GM19239 (cell line): ENCODE measurements around the gene DYSF.

ENCODE experiments used
- DNase-seq: peaks from one replicate; pipeline ENCODE4 v3.0.0; 2011; ENCODE audit warnings: low spot score; ENCODE audit not compliant: insufficient read length
- FAIRE-seq: peaks from 2 replicates; lab custom pipeline; 2011; peaks lifted over from hg19 to GRCh38; lab: Jason Lieb, UNC

The DYSF gene

DNA sequence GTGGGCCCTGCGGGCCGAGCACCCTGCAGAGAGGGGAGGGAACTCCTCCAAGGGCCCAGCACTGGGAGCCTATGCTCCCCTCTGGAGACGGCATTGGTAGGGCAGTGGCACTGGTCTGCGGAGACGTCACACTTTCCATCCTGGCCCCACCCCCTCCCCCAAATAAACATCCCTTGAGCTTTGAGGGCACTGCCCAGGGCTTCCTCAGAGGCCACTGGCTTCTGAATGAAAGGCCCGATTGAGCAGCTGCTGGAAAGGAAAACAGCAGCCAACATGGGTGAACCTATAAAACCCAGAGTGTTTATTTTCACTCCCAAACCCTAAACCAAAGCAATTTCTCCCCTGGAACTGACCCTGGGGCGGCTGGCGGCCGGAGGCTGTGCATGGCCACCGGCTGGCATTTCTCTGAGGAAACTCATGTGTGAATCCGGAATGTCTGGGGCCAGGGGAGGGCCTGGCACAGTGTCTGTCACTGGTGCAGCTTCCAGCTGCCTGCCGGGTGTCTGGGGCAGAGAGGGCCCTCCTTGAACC is 138.9 kb downstream of the DYSF start:
- no peak for DNase-seq
- no peak for FAIRE-seq

- DNase-seq (no peak), FAIRE-seq (no peak)
Observed at GRCh38 chr2:71595569-71595968, 142.2 kb downstream of the DYSF start.

- DNase-seq: no peak
- no peak for FAIRE-seq
Observed at GRCh38 chr2:71596011-71596410, 142.7 kb downstream of the DYSF start.

- DNase-seq: no peak
- FAIRE-seq: no peak
Observed at GRCh38 chr2:71597756-71598155, 144.4 kb downstream of the DYSF start.

DNA sequence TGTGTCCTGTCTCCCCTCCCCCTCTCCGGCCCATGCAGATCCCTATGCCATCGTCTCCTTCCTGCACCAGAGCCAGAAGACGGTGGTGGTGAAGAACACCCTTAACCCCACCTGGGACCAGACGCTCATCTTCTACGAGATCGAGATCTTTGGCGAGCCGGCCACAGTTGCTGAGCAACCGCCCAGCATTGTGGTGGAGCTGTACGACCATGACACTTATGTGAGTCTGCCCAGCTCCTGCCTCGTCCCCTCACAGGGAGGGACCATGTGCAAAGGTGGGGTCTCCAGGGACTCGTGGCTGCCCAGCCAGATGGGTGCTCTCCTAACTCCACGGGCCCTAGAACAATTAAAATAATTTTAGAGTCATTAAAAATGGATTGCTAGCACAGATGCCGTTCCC is 145.2 kb downstream of the DYSF start:
- no peak for DNase-seq
- FAIRE-seq: no peak

DNA sequence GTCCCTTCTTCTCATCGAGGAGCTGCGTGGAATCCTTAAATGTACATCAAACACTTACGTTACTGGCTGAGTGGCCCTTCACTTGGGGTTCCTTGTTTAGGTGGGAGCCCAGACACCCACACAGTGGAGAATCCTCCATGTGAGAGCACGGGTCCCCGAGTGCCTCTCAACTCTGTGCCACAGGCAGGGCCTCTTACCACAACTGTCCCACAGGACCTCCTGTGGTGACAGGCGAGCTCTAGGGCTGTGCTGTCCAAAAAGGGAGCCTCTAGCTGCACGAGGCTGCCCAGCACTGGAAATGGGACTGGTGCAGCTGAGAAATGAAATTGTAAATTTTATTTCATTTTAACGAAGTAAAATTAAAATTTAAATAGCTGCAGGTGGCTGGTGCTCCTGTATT is 145.7 kb downstream of the DYSF start:
- DNase-seq (no peak), FAIRE-seq (no peak)

GRCh38 chr2:71599646-71600236 is 146.4 kb downstream of the DYSF start:
- DNase-seq (no peak), FAIRE-seq (no peak)

- no peak for FAIRE-seq
- no peak for DNase-seq
Observed at GRCh38 chr2:71600555-71600954, 147.2 kb downstream of the DYSF start.

- no peak for DNase-seq
- FAIRE-seq: no peak
Observed at GRCh38 chr2:71601136-71602114, 148.1 kb downstream of the DYSF start.

DNA sequence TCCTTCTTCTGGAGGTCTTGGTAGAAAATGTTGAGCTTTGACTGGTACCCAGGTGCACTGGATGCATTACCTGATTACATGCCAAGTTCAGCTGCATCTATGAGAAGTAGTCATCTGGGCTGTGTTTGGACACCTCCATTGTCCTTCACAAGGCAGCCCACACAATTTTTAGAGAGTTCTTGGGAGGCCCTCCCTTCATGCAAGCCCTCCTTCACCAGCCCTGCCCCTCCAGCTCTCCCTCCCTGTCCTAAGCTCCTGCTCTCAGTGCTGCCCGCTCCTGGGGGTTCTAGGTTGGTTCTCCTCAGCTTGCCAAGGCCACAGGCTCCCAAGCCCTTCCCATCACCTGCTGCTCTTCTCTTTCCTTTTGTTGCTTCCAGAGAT is 148.7 kb downstream of the DYSF start:
- no peak for DNase-seq
- FAIRE-seq: no peak

- FAIRE-seq: no peak
Observed at GRCh38 chr2:71602581-71602980, 149.2 kb downstream of the DYSF start.

DNA sequence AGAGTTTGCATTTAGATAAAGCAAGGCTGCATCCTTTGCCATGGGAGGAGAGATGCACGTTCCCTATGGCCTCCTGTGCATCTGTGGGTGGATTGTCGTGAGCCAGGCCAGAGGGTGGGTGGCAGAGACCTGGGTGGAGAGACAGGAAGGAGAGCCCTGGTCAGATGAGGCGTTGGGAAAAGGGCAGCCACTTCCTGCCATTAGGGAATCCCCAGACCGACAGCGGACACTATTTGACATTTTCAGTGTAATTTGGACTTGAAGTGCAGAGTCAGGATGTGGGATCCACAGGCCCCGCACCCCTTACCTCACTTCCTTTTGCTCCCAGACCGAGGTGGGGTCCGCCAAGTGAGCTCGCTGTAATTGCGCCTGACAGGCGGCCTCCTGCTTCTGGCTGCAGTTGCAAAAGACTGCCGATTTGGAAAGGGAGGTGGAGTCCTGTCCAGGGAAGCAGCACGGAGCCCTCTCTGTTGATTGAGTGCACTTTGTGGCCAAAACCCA is 150.0 kb downstream of the DYSF start:
- FAIRE-seq (no peak), DNase-seq (no peak)

More at GRCh38 chr2:71602581-71602980, 149.2 kb downstream of the DYSF start:
- DNase-seq: no peak

DNA sequence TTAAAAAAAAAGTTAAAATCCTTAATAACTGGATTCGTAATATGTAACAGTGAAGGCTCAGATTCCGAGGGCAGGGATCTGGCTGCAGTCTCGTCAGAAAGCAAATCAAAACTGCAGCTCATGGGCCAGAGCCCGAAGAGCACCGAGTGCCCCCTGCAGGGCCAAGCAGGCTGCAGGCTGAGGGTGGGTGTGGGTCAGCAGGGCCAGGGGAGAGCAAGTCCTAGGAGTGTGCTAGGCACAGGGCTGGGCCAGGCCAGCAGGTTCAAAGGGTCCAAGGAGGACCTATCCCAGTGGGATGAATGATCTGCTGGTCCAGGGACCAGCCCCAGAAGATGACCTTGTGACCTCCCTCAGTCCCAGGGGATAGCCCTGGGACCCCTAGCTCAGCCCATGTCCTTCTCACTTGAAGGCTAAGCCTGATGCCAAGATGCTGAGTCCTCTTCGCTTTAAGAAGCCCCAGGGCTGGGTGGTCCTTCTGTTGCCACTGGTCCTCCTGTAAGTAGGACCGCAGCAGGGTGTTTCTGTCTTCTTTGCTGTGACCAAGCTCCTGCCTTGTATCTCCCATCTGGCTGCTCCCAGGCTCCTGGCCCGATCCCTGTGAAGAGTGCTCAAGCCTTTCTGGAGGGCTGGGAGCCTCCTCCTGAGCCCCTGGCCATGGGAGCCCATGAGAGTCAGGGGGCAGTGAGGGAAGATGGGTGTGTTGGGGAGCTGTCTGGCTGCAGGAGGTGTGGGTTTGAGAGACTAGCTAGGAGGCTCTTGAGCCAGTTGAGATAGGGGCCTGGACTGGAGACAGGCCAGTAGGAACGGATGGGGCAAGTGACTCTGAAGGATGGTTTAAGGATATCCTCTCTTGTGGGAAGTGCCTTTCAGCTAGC is 150.7 kb downstream of the DYSF start:
- FAIRE-seq (no peak), DNase-seq (no peak)

DNA sequence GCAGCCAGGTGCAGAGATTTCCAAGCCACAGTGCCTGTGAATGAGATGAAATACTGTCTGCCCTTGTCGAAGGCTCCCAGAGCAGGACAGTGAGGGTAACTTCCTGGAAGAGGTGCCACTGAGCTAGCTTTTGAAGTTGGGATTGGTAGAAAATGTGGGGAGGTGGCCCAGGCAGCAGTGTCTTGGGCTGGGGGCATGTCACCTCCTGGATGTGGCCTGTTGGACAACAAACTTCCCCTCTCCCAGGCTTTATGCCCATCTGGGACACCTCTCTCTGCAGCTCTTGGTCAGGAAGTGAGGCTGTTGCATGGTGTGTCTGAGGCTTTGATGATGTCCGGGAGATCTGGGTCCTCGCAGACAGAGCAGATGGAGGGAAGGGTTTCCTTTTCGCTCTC is 151.4 kb downstream of the DYSF start:
- no peak for DNase-seq
- FAIRE-seq: no peak

DNA sequence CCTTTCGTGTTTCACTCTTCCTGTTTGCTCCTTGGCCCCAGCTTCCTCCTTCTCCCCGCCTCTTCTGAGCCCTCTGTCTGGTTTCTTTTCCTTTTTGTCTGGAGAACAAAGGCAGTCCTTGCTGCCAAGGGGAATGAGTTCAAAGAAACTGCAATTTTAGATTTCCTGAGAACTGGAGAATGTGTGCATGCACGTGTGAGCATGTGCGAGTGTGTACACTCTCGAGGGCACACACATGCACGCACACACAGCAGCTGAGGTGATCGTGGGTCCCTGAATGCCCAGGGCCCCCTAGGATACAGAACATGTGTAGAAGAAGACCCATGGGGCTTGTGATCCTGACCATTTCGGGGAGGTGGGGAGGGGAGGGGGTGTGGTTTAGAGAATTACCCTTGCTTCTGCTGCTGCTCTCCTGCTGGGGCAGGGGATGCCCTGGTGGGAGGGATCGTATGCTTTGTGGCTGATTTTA is 151.8 kb downstream of the DYSF start:
- no peak for DNase-seq
- FAIRE-seq: no peak

- no peak for FAIRE-seq
- DNase-seq: no peak
Observed at GRCh38 chr2:71605781-71606241, 152.4 kb downstream of the DYSF start.

DNA sequence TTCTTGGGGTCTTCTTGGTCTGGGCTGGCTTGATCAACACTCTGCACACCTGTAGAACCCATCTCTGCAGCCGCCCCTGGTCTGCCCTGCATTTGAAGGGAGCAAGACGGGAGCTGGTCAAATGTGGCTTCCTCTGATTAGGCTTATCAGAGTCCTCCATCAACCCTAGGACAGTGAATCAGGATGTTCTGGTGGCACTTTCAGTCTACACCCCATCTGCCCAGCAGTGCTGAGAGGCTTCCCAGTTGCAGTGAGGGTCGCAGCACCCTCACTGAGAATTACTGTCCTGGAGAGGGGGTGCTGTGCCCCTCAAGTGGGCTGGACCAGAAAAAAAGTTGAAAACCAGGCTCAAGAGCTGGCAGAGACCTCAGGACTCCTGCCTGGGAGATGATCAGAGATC is 152.9 kb downstream of the DYSF start:
- FAIRE-seq (no peak), DNase-seq (no peak)

DNA sequence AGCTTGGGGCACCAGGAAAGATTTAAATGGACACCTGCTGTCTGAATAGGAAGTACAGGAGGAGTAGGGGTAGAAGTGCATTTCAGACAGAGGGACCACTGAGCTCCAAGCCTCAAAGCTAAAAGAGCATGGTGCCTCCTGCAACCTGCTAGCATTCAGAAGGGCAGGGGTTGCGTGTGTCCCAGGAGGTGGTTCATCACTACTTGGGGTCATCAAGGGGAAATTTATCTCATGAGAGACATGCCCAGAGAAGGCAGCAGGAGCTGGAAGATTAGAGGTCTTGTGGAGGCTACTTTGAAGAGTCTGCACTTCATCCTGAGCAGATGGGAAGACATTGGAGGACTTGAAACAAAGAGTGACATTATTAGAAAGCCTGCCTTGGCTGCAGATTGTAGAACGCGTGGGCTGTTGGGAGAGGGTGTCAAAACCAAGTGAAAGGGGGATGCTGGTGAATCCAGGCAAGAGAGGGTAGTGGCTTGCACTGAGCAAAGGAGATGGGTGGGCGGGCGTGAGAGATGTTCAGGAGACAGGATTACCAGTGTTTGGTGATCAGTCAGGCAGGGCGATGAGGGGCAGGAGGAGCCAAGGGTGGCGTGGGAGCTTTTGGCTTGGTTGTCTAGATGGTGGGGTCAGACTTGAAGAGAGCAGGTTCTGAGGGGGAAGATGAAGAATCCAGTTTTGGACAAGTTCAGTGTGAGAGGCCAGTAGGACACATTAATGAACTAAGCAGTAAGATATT is 154.0 kb downstream of the DYSF start:
- no peak for FAIRE-seq
- no peak for DNase-seq

- DNase-seq (no peak), FAIRE-seq (no peak)
Observed at GRCh38 chr2:71608034-71608433, 154.7 kb downstream of the DYSF start.
